GM23338 (cell line): ENCODE data around the gene KNL1. TPM values are rescaled to one million over a fixed set of nuclear protein-coding genes. Genes with fewer than 3 reads are reported as not detected.

Experiments used
- ATAC-seq: fragments of 200-7000 bp; cut with Tn5 transposase; 3 replicates; pipeline ENCODE4 v1.9.1; 2020
- DNase-seq: peaks from one replicate; pipeline ENCODE4 v3.0.0-alpha.2; 2015; ENCODE audit warnings: low spot score
- H2AFZ ChIP-seq: fragments of 200-600 bp; sonication (generic); 2 replicates; pipeline ENCODE4 v1.8.0; 2016; ENCODE audit warnings: antibody characterized with exemption, mild to moderate bottlenecking, moderate library complexity
- H3F3A ChIP-seq: fragments of 200-600 bp; sonication (generic); replicated peaks from 2 replicates; pipeline ENCODE4 v1.8.0; 2017; ENCODE audit warnings: antibody characterized with exemption, mixed run types, low read depth
- H3K27ac ChIP-seq: fragments of 200-600 bp; sonication (generic); 2 replicates; pipeline ENCODE4 v1.6.1; 2016; ENCODE audit warnings: low read depth
- H3K27me3 ChIP-seq: fragments of 200-600 bp; sonication (generic); 2 replicates; pipeline ENCODE4 v1.8.0; 2016; ENCODE audit warnings: mild to moderate bottlenecking, mixed run types, moderate library complexity; ENCODE audit not compliant: insufficient read depth
- H3K36me3 ChIP-seq: fragments of 200-600 bp; sonication (generic); 2 replicates; pipeline ENCODE4 v1.8.0; 2016; ENCODE audit warnings: mild to moderate bottlenecking; ENCODE audit not compliant: insufficient read depth
- H3K4me1 ChIP-seq: fragments of 200-600 bp; sonication (generic); 2 replicates; pipeline ENCODE4 v1.8.0; 2016; ENCODE audit warnings: mild to moderate bottlenecking, moderate library complexity; ENCODE audit not compliant: insufficient read depth
- H3K4me2 ChIP-seq: fragments of 200-600 bp; sonication (generic); 2 replicates; pipeline ENCODE4 v1.7.1; 2017; ENCODE audit warnings: mixed run types
- H3K4me3 ChIP-seq: fragments of 200-600 bp; sonication (generic); 2 replicates; pipeline ENCODE4 v1.6.1; 2016; ENCODE audit warnings: mixed run types
- H3K79me2 ChIP-seq: fragments of 200-600 bp; sonication (generic); replicated peaks from 2 replicates; pipeline ENCODE4 v1.8.0; 2017; ENCODE audit warnings: mild to moderate bottlenecking; ENCODE audit not compliant: insufficient read depth
- H3K9me2 ChIP-seq: fragments of 200-600 bp; sonication (generic); 2 replicates; pipeline ENCODE4 v1.8.0; 2017; ENCODE audit not compliant: insufficient read depth
- H4K20me1 ChIP-seq: fragments of 200-600 bp; sonication (generic); replicated peaks from 2 replicates; pipeline ENCODE4 v1.8.0; 2017; ENCODE audit warnings: mild to moderate bottlenecking; ENCODE audit not compliant: insufficient read depth
- H3K27ac Mint-ChIP-seq: 2 replicates; pipeline ENCODE4 v1.8.0; 2020; ENCODE audit warnings: inconsistent platforms, mild to moderate bottlenecking, moderate library complexity, mixed read lengths
- H3K27me3 Mint-ChIP-seq: 3 replicates; pipeline ENCODE4 v1.8.0; 2022; ENCODE audit warnings: low read depth, mild to moderate bottlenecking, moderate library complexity, mixed read lengths, inconsistent platforms; ENCODE audit not compliant: insufficient read depth, poor library complexity
- H3K36me3 Mint-ChIP-seq: 3 replicates; pipeline ENCODE4 v1.8.0; 2021; ENCODE audit warnings: low read depth, mild to moderate bottlenecking, inconsistent platforms, moderate library complexity, mixed read lengths
- H3K4me1 Mint-ChIP-seq: 3 replicates; pipeline ENCODE4 v1.8.0; 2020; ENCODE audit warnings: mild to moderate bottlenecking, inconsistent platforms, mixed read lengths
- H3K4me3 Mint-ChIP-seq: 3 replicates; pipeline ENCODE4 v1.8.0; 2021; ENCODE audit warnings: moderate library complexity, mild to moderate bottlenecking, inconsistent platforms, mixed read lengths
- H3K9me3 Mint-ChIP-seq: 3 replicates; pipeline ENCODE4 v1.8.0; 2020; ENCODE audit warnings: moderate library complexity, mild to moderate bottlenecking, inconsistent platforms, mixed read lengths
- EZH2 ChIP-seq: fragments of 200-600 bp; sonication (generic); IDR thresholded peaks from one replicate; pipeline ENCODE4 v1.8.0; 2017; ENCODE audit warnings: antibody characterized with exemption, mild to moderate bottlenecking, low read depth; ENCODE audit not compliant: unreplicated experiment
- EZH2phosphoT487 ChIP-seq: fragments of 200-600 bp; sonication (generic); IDR thresholded peaks from one replicate; pipeline ENCODE4 v1.8.1; 2018; ENCODE audit warnings: antibody characterized with exemption; ENCODE audit not compliant: unreplicated experiment
- JUNB ChIP-seq: IDR thresholded peaks from one replicate; pipeline ENCODE4 v1.6.1; 2016; ENCODE audit warnings: antibody characterized with exemption; ENCODE audit not compliant: unreplicated experiment
- POLR2AphosphoS5 ChIP-seq: IDR thresholded peaks from 2 replicates; pipeline ENCODE4 v1.6.1; 2016; ENCODE audit warnings: antibody characterized with exemption, low read depth
- REST ChIP-seq: IDR thresholded peaks from one replicate; pipeline ENCODE4 v1.6.1; 2018; ENCODE audit warnings: antibody characterized with exemption; ENCODE audit not compliant: unreplicated experiment
- ZNF331 ChIP-seq: fragments of 250-450 bp; sonication (Bioruptor Pico); IDR thresholded peaks from 2 replicates; pipeline ENCODE4 v1.5.0; 2020; ENCODE audit warnings: low read depth, mild to moderate bottlenecking, moderate library complexity
- ZNF462 ChIP-seq: fragments of 250-450 bp; sonication (Bioruptor Pico); IDR thresholded peaks from 2 replicates; pipeline ENCODE4 v1.5.0; 2020; ENCODE audit warnings: mild to moderate bottlenecking, moderate library complexity
- polyA plus RNA-seq: library from polyadenylated mRNA; unstranded; fragments of >200 nt; fragmentation: Nextera tagmentation; extraction: Ambion mirVana; gene quantifications from 2 replicates; pipeline ENCODE4 v1.2.1, GENCODE V29; 2016
- total RNA-seq: library from RNA; depleted of rRNA; stranded (reverse); fragments of >200 nt; shearing (Covaris generic); gene quantifications from 2 replicates; pipeline ENCODE4 v1.2.3, GENCODE V29; 2014
- TF ChIP-seq, protein P1 (sequence below), 2 experiments: fragments of 200-600 bp in 1 of 2; sonication (generic) in 1 of 2; conservative IDR thresholded peaks; 2 replicates each; pipeline versions ENCODE4 v1.5.1 to v1.6.1; 2016 to 2017; ENCODE audit warnings: antibody characterized with exemption in 2 of 2, low read depth in 2 of 2, mild to moderate bottlenecking in 2 of 2, moderate library complexity in 1 of 2

Gene KNL1
- total and polyA plus RNA-seq, 2 experiments from 2014 or later = 16.7 to 43.2 TPM

- TF ChIP-seq JUNB (no peak), ZNF462 (CRISPR knock-in tag) (no peak)
These were observed 9.9 kb upstream of the KNL1 start (continued) for GRCh38 chr15:40584191-40584590.

DNA sequence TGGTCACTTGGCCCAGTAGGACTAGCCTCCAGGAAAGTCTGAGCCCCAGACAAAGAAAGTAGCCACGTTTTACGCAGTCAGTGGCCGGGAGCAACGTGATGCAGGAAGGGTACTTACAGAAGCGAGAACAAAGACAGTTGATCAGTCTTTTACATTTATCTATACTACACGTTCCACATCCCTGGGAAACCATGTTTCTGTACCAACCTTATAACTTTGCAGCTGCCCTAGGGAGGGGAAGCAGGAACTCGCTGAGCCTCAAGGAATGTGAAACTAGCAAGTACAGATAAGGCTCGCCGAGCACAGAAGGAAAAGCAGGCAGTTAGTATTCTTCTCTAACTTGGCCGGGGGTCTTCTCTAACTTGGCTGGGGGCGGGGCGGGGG is 3.4 kb upstream of the KNL1 start:
- ATAC-seq (no peak), DNase-seq (no peak)
- H3K36me3 Mint-ChIP-seq = peaks cover 3% of the 10 kb centered on the region; the same call in 1 of the 3 replicates
- peak overlapping the region; percentile 50 for H3K4me3 ChIP-seq
- H3K79me2 ChIP-seq = peaks cover 7% of the 10 kb centered on the region
- peaks cover 17% of the 10 kb centered on the region for H3K4me1 ChIP-seq
- H3K36me3 ChIP-seq = no peaks in the 10 kb centered on the region
- H3K4me1 Mint-ChIP-seq = peaks cover 23% of the 10 kb centered on the region
- no peaks in the 10 kb centered on the region for H3K9me2 ChIP-seq
- peak overlapping the region; percentile 25; the same call in 1 of the 3 replicates for H3K4me3 Mint-ChIP-seq
- peak overlapping the region; percentile 98 for H2AFZ ChIP-seq
- TF ChIP-seq EZH2 = no peak
- TF ChIP-seq ZNF331 (CRISPR knock-in tag) = no peak
- TF ChIP-seq, protein P1, sequence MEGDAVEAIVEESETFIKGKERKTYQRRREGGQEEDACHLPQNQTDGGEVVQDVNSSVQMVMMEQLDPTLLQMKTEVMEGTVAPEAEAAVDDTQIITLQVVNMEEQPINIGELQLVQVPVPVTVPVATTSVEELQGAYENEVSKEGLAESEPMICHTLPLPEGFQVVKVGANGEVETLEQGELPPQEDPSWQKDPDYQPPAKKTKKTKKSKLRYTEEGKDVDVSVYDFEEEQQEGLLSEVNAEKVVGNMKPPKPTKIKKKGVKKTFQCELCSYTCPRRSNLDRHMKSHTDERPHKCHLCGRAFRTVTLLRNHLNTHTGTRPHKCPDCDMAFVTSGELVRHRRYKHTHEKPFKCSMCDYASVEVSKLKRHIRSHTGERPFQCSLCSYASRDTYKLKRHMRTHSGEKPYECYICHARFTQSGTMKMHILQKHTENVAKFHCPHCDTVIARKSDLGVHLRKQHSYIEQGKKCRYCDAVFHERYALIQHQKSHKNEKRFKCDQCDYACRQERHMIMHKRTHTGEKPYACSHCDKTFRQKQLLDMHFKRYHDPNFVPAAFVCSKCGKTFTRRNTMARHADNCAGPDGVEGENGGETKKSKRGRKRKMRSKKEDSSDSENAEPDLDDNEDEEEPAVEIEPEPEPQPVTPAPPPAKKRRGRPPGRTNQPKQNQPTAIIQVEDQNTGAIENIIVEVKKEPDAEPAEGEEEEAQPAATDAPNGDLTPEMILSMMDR (conservative IDR thresholded peaks at IDR 0.05; ENCODE audit: low read depth in 2 of 2) = no peak
- TF ChIP-seq REST = no peak
- TF ChIP-seq POLR2AphosphoS5 = no peak
- no peak for TF ChIP-seq EZH2phosphoT487
- no peaks in the 10 kb centered on the region for H3K27me3 ChIP-seq
- H4K20me1 ChIP-seq = no peaks in the 10 kb centered on the region
- H3K4me2 ChIP-seq = peak overlapping the region; percentile 79; the same call in 1 of the 2 replicates
- peaks cover 16% of the 10 kb centered on the region for H3K27me3 Mint-ChIP-seq
- no peak overlapping the region for H3K27ac ChIP-seq
- no peak overlapping the region; the same call in 1 of the 2 replicates for H3K27ac Mint-ChIP-seq
- H3K9me3 Mint-ChIP-seq = peaks cover 5% of the 10 kb centered on the region
- peaks cover 7% of the 10 kb centered on the region; the same call in 1 of the 2 replicates for H3F3A ChIP-seq
